Measurements from ENCODE around the gene EFNA4.

DNA sequence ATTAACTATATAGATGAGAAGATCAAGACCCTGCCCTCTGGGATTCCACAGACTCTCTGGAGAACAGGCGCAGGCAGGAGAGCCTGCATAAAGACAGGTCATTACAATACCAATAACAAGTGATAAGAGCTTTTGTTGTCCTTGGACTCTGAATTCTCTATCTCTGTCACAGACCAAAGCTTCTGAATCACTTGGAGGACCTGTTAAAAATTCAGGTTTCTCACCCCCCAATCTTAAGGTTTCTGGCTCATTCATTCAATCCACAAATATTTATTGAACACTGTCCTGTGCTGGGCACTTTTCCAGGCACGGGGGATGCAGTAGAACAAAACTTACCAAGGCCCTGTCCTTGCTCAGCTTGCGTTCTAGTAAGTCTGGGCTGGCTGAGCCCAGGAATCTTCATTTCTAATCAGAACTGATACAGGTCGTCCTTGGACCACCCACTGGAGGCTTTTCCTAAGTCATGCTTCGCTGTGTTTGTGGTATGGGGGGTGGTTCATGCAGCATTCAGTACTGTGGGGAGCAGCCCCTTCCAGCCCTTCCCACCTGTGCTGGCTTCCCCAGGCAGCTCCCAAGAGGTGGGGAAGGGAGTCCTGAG, 1.4 kb downstream of the EFNA4 start:
- TF ChIP-seq, protein P1, sequence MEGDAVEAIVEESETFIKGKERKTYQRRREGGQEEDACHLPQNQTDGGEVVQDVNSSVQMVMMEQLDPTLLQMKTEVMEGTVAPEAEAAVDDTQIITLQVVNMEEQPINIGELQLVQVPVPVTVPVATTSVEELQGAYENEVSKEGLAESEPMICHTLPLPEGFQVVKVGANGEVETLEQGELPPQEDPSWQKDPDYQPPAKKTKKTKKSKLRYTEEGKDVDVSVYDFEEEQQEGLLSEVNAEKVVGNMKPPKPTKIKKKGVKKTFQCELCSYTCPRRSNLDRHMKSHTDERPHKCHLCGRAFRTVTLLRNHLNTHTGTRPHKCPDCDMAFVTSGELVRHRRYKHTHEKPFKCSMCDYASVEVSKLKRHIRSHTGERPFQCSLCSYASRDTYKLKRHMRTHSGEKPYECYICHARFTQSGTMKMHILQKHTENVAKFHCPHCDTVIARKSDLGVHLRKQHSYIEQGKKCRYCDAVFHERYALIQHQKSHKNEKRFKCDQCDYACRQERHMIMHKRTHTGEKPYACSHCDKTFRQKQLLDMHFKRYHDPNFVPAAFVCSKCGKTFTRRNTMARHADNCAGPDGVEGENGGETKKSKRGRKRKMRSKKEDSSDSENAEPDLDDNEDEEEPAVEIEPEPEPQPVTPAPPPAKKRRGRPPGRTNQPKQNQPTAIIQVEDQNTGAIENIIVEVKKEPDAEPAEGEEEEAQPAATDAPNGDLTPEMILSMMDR (IDR thresholded peaks at IDR 0.05), result no peak
- TF ChIP-seq SIN3A (IDR thresholded peaks at IDR 0.05; ENCODE audit: borderline replicate concordance, insufficient read depth, low read depth, low read length) (no peak), POLR2AphosphoS5 (IDR thresholded peaks at IDR 0.05; ENCODE audit: low read depth, low read length) (no peak)
